Measurements from ENCODE around the gene CACUL1.

The CACUL1 gene

DNA sequence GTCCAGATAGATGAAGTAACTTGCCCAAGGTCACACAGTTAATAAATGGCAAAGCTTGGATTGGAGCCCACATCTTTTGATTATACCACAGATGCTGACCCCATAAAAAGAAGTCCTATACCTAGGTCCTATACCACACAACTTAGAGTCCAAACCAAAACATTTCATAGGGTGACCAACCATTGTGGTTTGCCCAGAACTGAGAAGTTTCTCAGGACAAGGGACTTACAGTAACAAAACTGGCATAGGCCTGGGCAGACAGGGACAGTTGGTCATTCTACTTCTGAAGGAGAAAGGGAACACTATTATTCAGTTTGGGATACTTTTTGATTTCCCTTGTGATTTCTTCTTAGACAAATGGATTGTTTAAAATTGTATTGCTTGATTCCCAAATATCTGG is 126.4 kb downstream of the CACUL1 start:
- TF ChIP-seq, protein P1, sequence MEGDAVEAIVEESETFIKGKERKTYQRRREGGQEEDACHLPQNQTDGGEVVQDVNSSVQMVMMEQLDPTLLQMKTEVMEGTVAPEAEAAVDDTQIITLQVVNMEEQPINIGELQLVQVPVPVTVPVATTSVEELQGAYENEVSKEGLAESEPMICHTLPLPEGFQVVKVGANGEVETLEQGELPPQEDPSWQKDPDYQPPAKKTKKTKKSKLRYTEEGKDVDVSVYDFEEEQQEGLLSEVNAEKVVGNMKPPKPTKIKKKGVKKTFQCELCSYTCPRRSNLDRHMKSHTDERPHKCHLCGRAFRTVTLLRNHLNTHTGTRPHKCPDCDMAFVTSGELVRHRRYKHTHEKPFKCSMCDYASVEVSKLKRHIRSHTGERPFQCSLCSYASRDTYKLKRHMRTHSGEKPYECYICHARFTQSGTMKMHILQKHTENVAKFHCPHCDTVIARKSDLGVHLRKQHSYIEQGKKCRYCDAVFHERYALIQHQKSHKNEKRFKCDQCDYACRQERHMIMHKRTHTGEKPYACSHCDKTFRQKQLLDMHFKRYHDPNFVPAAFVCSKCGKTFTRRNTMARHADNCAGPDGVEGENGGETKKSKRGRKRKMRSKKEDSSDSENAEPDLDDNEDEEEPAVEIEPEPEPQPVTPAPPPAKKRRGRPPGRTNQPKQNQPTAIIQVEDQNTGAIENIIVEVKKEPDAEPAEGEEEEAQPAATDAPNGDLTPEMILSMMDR (IDR thresholded peaks at IDR 0.05; ENCODE audit: low read depth, low read length, missing control alignments): no peak
- no peak for DNase-seq (ENCODE audit: extremely low read depth, low read depth)
- no peak overlapping the region for H3K4me3 ChIP-seq (replicated peaks; ENCODE audit: low read depth, low read length)

DNA sequence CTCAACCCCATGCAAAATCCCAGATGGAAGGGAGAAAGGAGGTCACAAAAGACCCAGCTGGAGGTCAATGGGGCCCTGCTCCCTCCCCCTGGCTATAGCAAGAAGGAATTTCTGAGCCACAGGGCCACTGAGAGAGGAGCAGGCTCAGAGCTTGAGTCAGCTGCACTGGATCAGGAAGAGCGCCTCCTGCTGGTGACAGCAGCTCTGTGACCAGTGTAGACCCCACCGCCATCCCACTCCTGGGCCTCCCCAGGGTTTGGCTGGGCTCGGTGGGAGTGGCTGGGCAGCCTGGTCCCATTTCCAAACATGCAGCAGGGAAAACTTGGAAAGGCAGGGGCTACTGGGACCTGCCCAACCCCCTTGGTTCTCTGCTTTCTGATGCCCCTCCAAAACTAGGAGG is 127.8 kb downstream of the CACUL1 start:
- no peak overlapping the region for H3K4me3 ChIP-seq (replicated peaks; ENCODE audit: low read depth, low read length)
- no peak for DNase-seq (ENCODE audit: extremely low read depth, low read depth)
- TF ChIP-seq, protein P1 (IDR thresholded peaks at IDR 0.05; ENCODE audit: low read depth, low read length, missing control alignments): peak; percentile 36

Data from HFF-Myc (cell line).